HG02870 (cell line): ENCODE results near the gene GGNBP2.
A peak's percentile ranks its signal among the peaks of the same experiment; 100 is the strongest.
"Not testable (repeated sequence)": the region's sequence is repeated elsewhere in the genome, so short reads cannot be mapped to it uniquely, and the experiment has no call there.

Experiments used
- ATAC-seq: cut with Tn5 transposase; IDR thresholded peaks from one replicate; pipeline ENCODE4 v1.9.1; 2021; ENCODE audit warnings: mild to moderate bottlenecking, moderate library complexity; ENCODE audit not compliant: unreplicated experiment

The GGNBP2 gene

GRCh38 chr17:36599546-36600250 lies 55.0 kb downstream of the GGNBP2 start:
- no peak for ATAC-seq

- no peak for ATAC-seq
Measured at GRCh38 chr17:36600465-36600864, 55.7 kb downstream of the GGNBP2 start.

- ATAC-seq = no peak
Measured at GRCh38 chr17:36600936-36601302, 56.2 kb downstream of the GGNBP2 start.

- peak; percentile 74 for ATAC-seq
Measured at GRCh38 chr17:36601303-36602029, 56.7 kb downstream of the GGNBP2 start, which contains the start of gene MRM1. Gene MRM1, plus strand, starts transcription at chr17:36601583. Its CDS starts 228 bp downstream, at chr17:36601811.

GRCh38 chr17:36602030-36602748 lies 57.5 kb downstream of the GGNBP2 start:
- no peak for ATAC-seq

- no peak for ATAC-seq
Measured at GRCh38 chr17:36602924-36603384, 58.2 kb downstream of the GGNBP2 start.

GRCh38 chr17:36605028-36605427 lies 60.3 kb downstream of the GGNBP2 start:
- not testable (repeated sequence) for ATAC-seq

- no peak for ATAC-seq
Measured at GRCh38 chr17:36608280-36608679, 63.6 kb downstream of the GGNBP2 start.

GRCh38 chr17:36608794-36609497 lies 64.2 kb downstream of the GGNBP2 start:
- ATAC-seq = no peak

GRCh38 chr17:36609498-36609862 lies 64.8 kb downstream of the GGNBP2 start:
- no peak for ATAC-seq

GRCh38 chr17:36610474-36610873 lies 65.8 kb downstream of the GGNBP2 start:
- ATAC-seq = no peak

GRCh38 chr17:36611345-36612072 lies 66.8 kb downstream of the GGNBP2 start:
- no peak for ATAC-seq

GRCh38 chr17:36612323-36612722 lies 67.6 kb downstream of the GGNBP2 start:
- no peak for ATAC-seq

GRCh38 chr17:36613155-36613554 lies 68.4 kb downstream of the GGNBP2 start:
- ATAC-seq = no peak

GRCh38 chr17:36614081-36614480 lies 69.4 kb downstream of the GGNBP2 start:
- ATAC-seq = no peak

GRCh38 chr17:36614933-36615332 lies 70.2 kb downstream of the GGNBP2 start:
- ATAC-seq = no peak

- ATAC-seq = no peak
Measured at GRCh38 chr17:36616061-36617029, 71.6 kb downstream of the GGNBP2 start.

GRCh38 chr17:36617773-36618172 lies 73.1 kb downstream of the GGNBP2 start:
- no peak for ATAC-seq

GRCh38 chr17:36623281-36623680 lies 78.6 kb downstream of the GGNBP2 start:
- ATAC-seq = no peak
